HG03378 (cell line): ENCODE measurements around the gene IFNGR1.

ENCODE experiments used
- ATAC-seq: cut with Tn5 transposase; IDR thresholded peaks from one replicate; pipeline ENCODE4 v1.9.1; 2021; ENCODE audit warnings: mild to moderate bottlenecking, moderate library complexity; ENCODE audit not compliant: unreplicated experiment

The IFNGR1 gene

GRCh38 chr6:137156650-137157049 lies 62.5 kb downstream of the IFNGR1 start:
- ATAC-seq = no peak

- peak; percentile 73 for ATAC-seq
These were observed 63.4 kb downstream of the IFNGR1 start for GRCh38 chr6:137155830-137156229.

DNA sequence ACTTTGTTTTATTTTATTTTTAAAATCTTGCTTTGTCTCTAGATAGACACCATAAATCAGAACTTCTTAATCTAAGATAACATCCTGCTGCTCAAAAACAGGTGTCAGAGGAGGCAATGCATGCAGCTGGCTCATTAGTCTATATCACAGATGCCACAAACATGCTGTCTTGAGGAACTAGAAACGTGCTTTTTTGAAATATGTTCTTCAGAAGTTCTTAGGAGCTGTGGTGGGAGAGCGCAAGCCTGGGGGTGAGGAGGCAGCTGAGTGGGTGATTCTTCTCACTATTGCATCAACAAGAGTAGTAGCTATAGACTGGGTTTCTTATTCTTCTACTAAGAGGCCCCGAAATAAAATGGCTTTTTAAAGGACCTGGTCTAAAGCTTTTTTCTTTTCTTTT lies 69.1 kb downstream of the IFNGR1 start:
- ATAC-seq = no peak

DNA sequence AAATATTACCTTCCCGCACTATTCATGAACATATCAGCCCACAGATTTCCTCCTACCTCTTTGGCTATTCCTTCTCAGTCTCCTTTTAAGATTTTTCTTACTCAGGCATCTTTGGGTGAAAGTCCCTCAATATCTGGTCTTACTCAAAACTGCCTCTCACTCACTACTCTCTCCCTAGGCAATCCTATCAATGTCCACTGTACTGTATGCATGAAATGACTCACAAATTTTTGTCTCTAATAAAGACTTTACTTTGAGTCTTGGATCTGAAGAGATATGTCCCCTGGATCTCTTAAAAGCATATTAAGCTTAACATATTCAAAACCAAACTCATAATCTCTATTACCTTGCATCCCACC lies 70.2 kb downstream of the IFNGR1 start:
- no peak for ATAC-seq

DNA sequence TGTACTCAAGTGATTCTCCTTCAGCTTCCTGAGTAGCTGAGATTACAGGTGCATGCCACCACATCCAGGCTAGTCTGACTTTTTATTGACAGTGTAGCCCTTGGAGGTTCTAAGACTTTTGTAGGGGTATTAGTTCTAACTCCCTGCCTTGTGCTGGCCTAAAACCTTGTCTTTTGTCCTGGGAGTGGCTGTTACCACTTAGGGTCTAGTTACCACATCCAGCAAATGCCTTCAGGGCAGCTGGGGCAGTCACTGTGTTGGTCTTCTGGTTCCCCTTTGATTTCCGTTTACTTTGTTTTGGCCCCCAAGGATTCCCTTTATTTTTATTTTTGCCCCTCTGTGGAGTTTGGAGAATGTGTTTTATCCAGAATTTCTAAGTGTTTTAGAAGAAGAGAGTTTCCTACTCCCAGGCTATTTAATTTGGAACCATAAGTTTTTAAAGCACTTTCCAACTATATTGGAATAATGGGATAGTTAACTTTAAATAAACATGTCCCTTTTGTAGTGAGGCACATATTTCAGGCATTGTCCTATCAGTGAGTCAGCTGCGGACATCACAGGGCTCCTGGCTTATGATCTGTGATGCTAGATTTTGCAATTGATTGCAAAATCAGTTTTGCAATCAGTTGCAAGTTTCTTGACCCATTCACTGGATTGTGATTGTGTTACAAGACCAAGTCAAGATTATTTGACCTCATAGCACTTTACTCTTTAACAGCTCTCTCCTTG lies 70.7 kb downstream of the IFNGR1 start:
- ATAC-seq = no peak
